ENCODE data around the gene CHERP. TPM values are rescaled to one million over a fixed set of nuclear protein-coding genes. Genes with fewer than 3 reads are reported as not detected.

Gene CHERP
- total RNA-seq, 1 experiment from 2014 or later: 101 TPM

DNA sequence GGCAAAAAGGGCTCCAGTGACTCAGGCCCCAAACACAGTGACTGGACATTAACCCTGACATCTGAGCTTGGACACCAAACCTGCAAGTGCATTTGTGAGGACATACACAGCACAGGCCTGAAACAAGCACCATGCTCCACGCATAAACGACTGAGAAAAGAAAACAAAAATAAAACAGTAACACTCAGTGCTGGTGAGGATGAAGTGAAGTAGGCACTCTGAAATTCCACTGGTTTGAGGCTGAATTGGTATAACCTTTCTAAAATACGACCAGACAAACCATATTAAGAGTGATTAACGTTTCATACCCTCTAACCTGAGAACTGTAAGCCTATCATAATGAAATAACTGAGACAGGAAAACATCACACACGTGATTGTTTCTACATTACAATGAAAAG, 24.5 kb upstream of the CHERP start:
- H3K9me3 ChIP-seq (ENCODE audit: control insufficient read depth, low read depth, low read length): no peaks in the 10 kb centered on the region
- Mint-ChIP-seq H3K27me3 (ENCODE audit: low read depth) (no peaks in the 10 kb centered on the region), H3K27ac (no peak overlapping the region), H3K4me3 (no peak overlapping the region), H3K4me1 (peaks cover 4 to 8% of the 10 kb centered on the region in 2 experiments), H3K9me3 (no peaks in the 10 kb centered on the region), H3K36me3 (ENCODE audit: insufficient read depth in 1 of 3, low read depth in 3 of 3) (peaks cover 17 to 70% (median 58%) of the 10 kb centered on the region in 3 experiments; a peak in 6 of 7 replicates)
- no peak overlapping the region for H3K56ac ChIP-seq (ENCODE audit: insufficient read length, low read depth, low read length)
- no peak overlapping the region for H4K91ac ChIP-seq (ENCODE audit: insufficient read length, low read depth, low read length)
- H3K23ac ChIP-seq (ENCODE audit: insufficient read length, low read depth, low read length): no peak overlapping the region
- H3K27me3 ChIP-seq (ENCODE audit: insufficient read depth, low read length): no peaks in the 10 kb centered on the region
- H2AK5ac ChIP-seq (ENCODE audit: insufficient read length, low read length): no peak overlapping the region
- no peak overlapping the region for H2BK12ac ChIP-seq (ENCODE audit: insufficient read length, low read depth, low read length)
- H3K4me2 ChIP-seq (ENCODE audit: insufficient read depth, insufficient read length, low read length): no peak overlapping the region
- no peaks in the 10 kb centered on the region for H3K4me1 ChIP-seq (ENCODE audit: insufficient read depth, low read length)
- no peak overlapping the region for H3K9ac ChIP-seq (ENCODE audit: extremely low read depth, insufficient read length, low read length)
- no peak overlapping the region for H2BK5ac ChIP-seq (ENCODE audit: insufficient read length, low read length)
- H3K27ac ChIP-seq (ENCODE audit: insufficient read length, low read depth, low read length): no peak overlapping the region
- no peak overlapping the region for H3T11ph ChIP-seq (ENCODE audit: low read length)
- TF ChIP-seq, protein P1, sequence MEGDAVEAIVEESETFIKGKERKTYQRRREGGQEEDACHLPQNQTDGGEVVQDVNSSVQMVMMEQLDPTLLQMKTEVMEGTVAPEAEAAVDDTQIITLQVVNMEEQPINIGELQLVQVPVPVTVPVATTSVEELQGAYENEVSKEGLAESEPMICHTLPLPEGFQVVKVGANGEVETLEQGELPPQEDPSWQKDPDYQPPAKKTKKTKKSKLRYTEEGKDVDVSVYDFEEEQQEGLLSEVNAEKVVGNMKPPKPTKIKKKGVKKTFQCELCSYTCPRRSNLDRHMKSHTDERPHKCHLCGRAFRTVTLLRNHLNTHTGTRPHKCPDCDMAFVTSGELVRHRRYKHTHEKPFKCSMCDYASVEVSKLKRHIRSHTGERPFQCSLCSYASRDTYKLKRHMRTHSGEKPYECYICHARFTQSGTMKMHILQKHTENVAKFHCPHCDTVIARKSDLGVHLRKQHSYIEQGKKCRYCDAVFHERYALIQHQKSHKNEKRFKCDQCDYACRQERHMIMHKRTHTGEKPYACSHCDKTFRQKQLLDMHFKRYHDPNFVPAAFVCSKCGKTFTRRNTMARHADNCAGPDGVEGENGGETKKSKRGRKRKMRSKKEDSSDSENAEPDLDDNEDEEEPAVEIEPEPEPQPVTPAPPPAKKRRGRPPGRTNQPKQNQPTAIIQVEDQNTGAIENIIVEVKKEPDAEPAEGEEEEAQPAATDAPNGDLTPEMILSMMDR (conservative IDR thresholded peaks at IDR 0.05): no peak
- H3K79me1 ChIP-seq (ENCODE audit: insufficient read depth, low read depth, low read length, poor library complexity, severe bottlenecking): peaks cover 5% of the 10 kb centered on the region
- no peak overlapping the region for H3K4ac ChIP-seq (ENCODE audit: low read depth, low read length)
- no CpG with 5 or more reads among the region's 5 CpGs for WGBS (ENCODE audit: extremely low coverage, insufficient read length, low lambda C conversion rate)
- H4K5ac ChIP-seq (ENCODE audit: insufficient read length, low read depth, low read length): no peak overlapping the region
- peaks cover 4% of the 10 kb centered on the region for H3K23me2 ChIP-seq (ENCODE audit: insufficient read length, low read depth, low read length, poor library complexity, severe bottlenecking)
- H4K8ac ChIP-seq (replicated peaks; ENCODE audit: insufficient read length, low read depth, low read length): no peak overlapping the region
- H4K20me1 ChIP-seq (ENCODE audit: control insufficient read depth, insufficient read depth, insufficient read length): no peaks in the 10 kb centered on the region
- H2AFZ ChIP-seq (ENCODE audit: low read length): no peak overlapping the region
- H3K79me2 ChIP-seq (ENCODE audit: insufficient read depth, low read length): no peaks in the 10 kb centered on the region; the same call in 1 of the 2 replicates
- H2BK120ac ChIP-seq (ENCODE audit: low read depth, low read length, poor library complexity, severe bottlenecking): no peak overlapping the region
- H2BK15ac ChIP-seq (ENCODE audit: low read depth, low read length): no peak overlapping the region
- no peak overlapping the region for H3K14ac ChIP-seq (ENCODE audit: insufficient read depth, low read length)
- H3K18ac ChIP-seq (ENCODE audit: insufficient read length, low read depth, low read length): no peak overlapping the region
- H2BK20ac ChIP-seq (ENCODE audit: low read depth, low read length, poor library complexity, severe bottlenecking): no peak overlapping the region
- DNase-seq: no peak

Measured in H9 (cell line).